Loucy (cell line): Measurements from ENCODE around the gene TLR4.

Experiments
- H2AFZ ChIP-seq: fragments of 200-600 bp; sonication (generic); 2 replicates; pipeline ENCODE4 v1.6.0; 2016; ENCODE audit warnings: antibody characterized with exemption, mild to moderate bottlenecking, low read length, moderate library complexity
- H3F3A ChIP-seq: fragments of 200-600 bp; 2 replicates; pipeline ENCODE4 v1.6.0; 2016; ENCODE audit warnings: antibody characterized with exemption, low read depth, mild to moderate bottlenecking
- H3K27me3 ChIP-seq: fragments of 200-600 bp; sonication (generic); 2 replicates; pipeline ENCODE4 v1.6.1; 2014; ENCODE audit warnings: low read length, mild to moderate bottlenecking; ENCODE audit not compliant: insufficient read depth, poor library complexity, severe bottlenecking
- H3K36me3 ChIP-seq: fragments of 200-600 bp; sonication (generic); 2 replicates; pipeline ENCODE4 v1.6.1; 2016; ENCODE audit warnings: low read length; ENCODE audit not compliant: insufficient read depth
- H3K4me1 ChIP-seq: fragments of 200-600 bp; sonication (generic); 2 replicates; pipeline ENCODE4 v1.5.1; 2014; ENCODE audit warnings: low read length, mild to moderate bottlenecking; ENCODE audit not compliant: insufficient read depth, poor library complexity, severe bottlenecking
- H3K4me2 ChIP-seq: fragments of 200-600 bp; sonication (generic); 2 replicates; pipeline ENCODE4 v1.6.0; 2014; ENCODE audit warnings: antibody characterized with exemption, low read length, low read depth, mild to moderate bottlenecking; ENCODE audit not compliant: poor library complexity, severe bottlenecking
- H3K4me3 ChIP-seq: fragments of 200-600 bp; sonication (generic); 2 replicates; pipeline ENCODE4 v1.5.1; 2014; ENCODE audit warnings: low read length, mild to moderate bottlenecking, mixed read lengths; ENCODE audit not compliant: poor library complexity, severe bottlenecking
- H3K79me2 ChIP-seq: fragments of 200-600 bp; sonication (generic); 2 replicates; pipeline ENCODE4 v1.6.1; 2014; ENCODE audit warnings: low read length; ENCODE audit not compliant: insufficient read depth
- H3K9ac ChIP-seq: fragments of 200-600 bp; sonication (generic); 2 replicates; pipeline ENCODE4 v1.6.0; 2014; ENCODE audit warnings: mild to moderate bottlenecking, low read depth, low read length, moderate library complexity; ENCODE audit not compliant: poor library complexity, severe bottlenecking
- H3K9me2 ChIP-seq: fragments of 200-600 bp; sonication (generic); replicated peaks from 2 replicates; pipeline ENCODE4 v1.6.1; 2016; ENCODE audit warnings: low read depth, low read length, mixed read lengths
- H3K9me3 ChIP-seq: fragments of 200-600 bp; sonication (generic); 2 replicates; pipeline ENCODE4 v1.6.1; 2014; ENCODE audit warnings: mild to moderate bottlenecking, antibody characterized with exemption, low read length, low read depth; ENCODE audit not compliant: insufficient read depth
- H4K20me1 ChIP-seq: fragments of 200-600 bp; sonication (generic); 2 replicates; pipeline ENCODE4 v1.6.0; 2014; ENCODE audit warnings: antibody characterized with exemption, low read length, mild to moderate bottlenecking; ENCODE audit not compliant: insufficient read depth, poor library complexity, severe bottlenecking
- CTCF ChIP-seq: fragments of 200-600 bp; sonication (generic); conservative IDR thresholded peaks from 2 replicates; pipeline ENCODE4 v1.5.1; 2014; ENCODE audit warnings: mild to moderate bottlenecking, antibody characterized with exemption, low read length
- EZH2phosphoT487 ChIP-seq: fragments of 200-600 bp; IDR thresholded peaks from 2 replicates; pipeline ENCODE4 v1.6.1; 2018; ENCODE audit warnings: antibody characterized with exemption, mild to moderate bottlenecking, moderate library complexity, borderline replicate concordance

The TLR4 gene

GRCh38 chr9:117752894-117753293 is 48.7 kb downstream of the TLR4 start:
- Histone ChIP-seq H3K4me2 (no peak overlapping the region), H3K4me1 (no peaks in the 10 kb centered on the region), H2AFZ (no peak overlapping the region)

GRCh38 chr9:117757561-117758190 is 53.5 kb downstream of the TLR4 start:
- Histone ChIP-seq H3K79me2 (no peaks in the 10 kb centered on the region), H3K9me2 (no peaks in the 10 kb centered on the region), H3K4me2 (no peak overlapping the region), H3K4me1 (no peaks in the 10 kb centered on the region), H3F3A (no peaks in the 10 kb centered on the region), H3K27me3 (no peaks in the 10 kb centered on the region), H3K9me3 (no peaks in the 10 kb centered on the region), H4K20me1 (no peaks in the 10 kb centered on the region), H3K4me3 (no peak overlapping the region), H2AFZ (no peak overlapping the region), H3K36me3 (no peaks in the 10 kb centered on the region), H3K9ac (no peak overlapping the region)
- TF ChIP-seq EZH2phosphoT487 (no peak), CTCF (no peak)

More at GRCh38 chr9:117752894-117753293, 48.7 kb downstream of the TLR4 start:
- Histone ChIP-seq H3K9me2 (no peaks in the 10 kb centered on the region), H3K4me3 (no peak overlapping the region), H3K36me3 (no peaks in the 10 kb centered on the region), H3K9ac (no peak overlapping the region), H3K9me3 (no peaks in the 10 kb centered on the region; the same call in 1 of the 2 replicates), H3F3A (no peaks in the 10 kb centered on the region), H3K79me2 (no peaks in the 10 kb centered on the region), H4K20me1 (no peaks in the 10 kb centered on the region), H3K27me3 (no peaks in the 10 kb centered on the region)
- no peak for TF ChIP-seq EZH2phosphoT487
- no peak for TF ChIP-seq CTCF

GRCh38 chr9:117763314-117763713 is 59.1 kb downstream of the TLR4 start:
- no peaks in the 10 kb centered on the region for H3K27me3 ChIP-seq
- no peaks in the 10 kb centered on the region for H3F3A ChIP-seq
- no peaks in the 10 kb centered on the region for H3K9me3 ChIP-seq
- no peaks in the 10 kb centered on the region for H3K4me1 ChIP-seq
- no peak overlapping the region for H3K4me3 ChIP-seq
- H2AFZ ChIP-seq, result no peak overlapping the region
- H3K36me3 ChIP-seq, result no peaks in the 10 kb centered on the region
- H4K20me1 ChIP-seq, result no peaks in the 10 kb centered on the region
- H3K9me2 ChIP-seq, result no peaks in the 10 kb centered on the region
- H3K9ac ChIP-seq, result no peak overlapping the region
- no peaks in the 10 kb centered on the region for H3K79me2 ChIP-seq
- no peak for TF ChIP-seq EZH2phosphoT487
- TF ChIP-seq CTCF, result no peak
- no peak overlapping the region for H3K4me2 ChIP-seq
